ENCODE results near the gene PCDHGB4. TPM values are rescaled to one million over a fixed set of nuclear protein-coding genes. Genes with fewer than 3 reads are reported as not detected.
"Not testable (repeated sequence)": the region's sequence is repeated elsewhere in the genome, so short reads cannot be mapped to it uniquely, and the experiment has no call there.

The PCDHGB4 gene
- total RNA-seq, 1 donor from 2014 or later, result 13.0 TPM

DNA sequence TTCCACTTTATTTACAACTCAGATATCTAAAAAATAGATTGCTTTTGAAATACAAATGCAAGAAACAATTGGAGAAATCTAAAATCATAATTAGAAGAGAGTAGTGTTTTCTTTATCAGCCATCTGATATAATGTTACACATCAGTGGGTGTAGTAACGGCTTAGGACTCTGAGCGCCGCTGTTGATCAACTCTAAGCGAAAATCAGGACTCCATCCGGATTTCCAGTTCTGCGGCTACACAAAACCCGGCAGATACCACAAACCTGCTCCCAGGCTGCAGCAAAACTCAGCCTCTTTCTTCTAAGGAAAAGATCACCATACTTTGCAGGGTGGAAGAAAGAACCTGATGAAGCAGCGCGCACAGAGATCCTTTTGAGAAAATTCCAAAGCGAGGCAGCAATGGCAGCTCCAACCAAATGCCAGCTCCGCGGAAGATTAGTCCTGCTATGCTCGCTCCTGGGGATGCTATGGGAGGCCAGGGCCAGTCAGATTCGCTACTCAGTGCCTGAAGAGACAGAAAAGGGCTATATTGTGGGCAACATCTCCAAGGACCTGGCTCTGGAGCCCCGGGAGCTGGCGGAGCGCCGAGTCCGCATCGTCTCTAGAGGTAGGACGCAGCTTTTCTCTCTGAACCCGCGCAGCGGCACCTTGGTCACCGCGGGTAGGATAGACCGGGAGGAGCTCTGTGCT, 15.2 kb downstream of the PCDHGB4 start, which contains the start of gene PCDHGA9:
Gene PCDHGA9, plus strand, starts transcription at position 226 of the 691 bp plus-strand sequence. Its CDS starts 175 bp downstream, at position 401.
- Mint-ChIP-seq H3K27me3 (no peaks in the 10 kb centered on the region), H3K9me3 (peaks cover 5% of the 10 kb centered on the region), H3K4me1 (ENCODE audit: unreplicated experiment) (no peaks in the 10 kb centered on the region), H3K36me3 (peaks cover 12% of the 10 kb centered on the region), H3K27ac (no peak within 1 kb of the TSS), H3K4me3 (no peak within 1 kb of the TSS)
- TF ChIP-seq, protein P1, sequence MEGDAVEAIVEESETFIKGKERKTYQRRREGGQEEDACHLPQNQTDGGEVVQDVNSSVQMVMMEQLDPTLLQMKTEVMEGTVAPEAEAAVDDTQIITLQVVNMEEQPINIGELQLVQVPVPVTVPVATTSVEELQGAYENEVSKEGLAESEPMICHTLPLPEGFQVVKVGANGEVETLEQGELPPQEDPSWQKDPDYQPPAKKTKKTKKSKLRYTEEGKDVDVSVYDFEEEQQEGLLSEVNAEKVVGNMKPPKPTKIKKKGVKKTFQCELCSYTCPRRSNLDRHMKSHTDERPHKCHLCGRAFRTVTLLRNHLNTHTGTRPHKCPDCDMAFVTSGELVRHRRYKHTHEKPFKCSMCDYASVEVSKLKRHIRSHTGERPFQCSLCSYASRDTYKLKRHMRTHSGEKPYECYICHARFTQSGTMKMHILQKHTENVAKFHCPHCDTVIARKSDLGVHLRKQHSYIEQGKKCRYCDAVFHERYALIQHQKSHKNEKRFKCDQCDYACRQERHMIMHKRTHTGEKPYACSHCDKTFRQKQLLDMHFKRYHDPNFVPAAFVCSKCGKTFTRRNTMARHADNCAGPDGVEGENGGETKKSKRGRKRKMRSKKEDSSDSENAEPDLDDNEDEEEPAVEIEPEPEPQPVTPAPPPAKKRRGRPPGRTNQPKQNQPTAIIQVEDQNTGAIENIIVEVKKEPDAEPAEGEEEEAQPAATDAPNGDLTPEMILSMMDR (conservative IDR thresholded peaks at IDR 0.05), result peak; percentile 48
- DNase-seq (ENCODE audit: extremely low spot score, unreplicated experiment), result peak; percentile 58

DNA sequence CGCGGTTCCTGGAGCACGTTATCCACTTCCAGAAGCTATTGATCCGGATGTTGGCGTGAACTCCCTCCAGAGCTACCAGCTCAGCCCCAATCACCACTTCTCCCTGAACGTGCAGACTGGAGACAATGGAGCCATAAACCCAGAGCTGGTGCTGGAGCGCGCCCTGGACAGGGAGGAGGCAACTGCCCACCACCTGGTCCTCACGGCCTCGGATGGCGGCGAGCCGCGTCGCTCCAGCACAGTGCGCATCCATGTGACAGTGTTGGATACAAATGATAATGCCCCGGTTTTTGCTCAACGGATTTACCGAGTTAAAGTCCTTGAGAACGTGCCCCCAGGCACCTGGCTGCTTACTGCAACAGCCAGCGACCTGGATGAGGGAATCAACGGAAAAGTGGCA, 15.9 kb downstream of the PCDHGB4 start:
- Mint-ChIP-seq H3K36me3 (peaks cover 19% of the 10 kb centered on the region), H3K27me3 (peaks cover 2% of the 10 kb centered on the region), H3K4me1 (ENCODE audit: unreplicated experiment) (peaks cover 3% of the 10 kb centered on the region), H3K9me3 (peaks cover 9% of the 10 kb centered on the region), H3K4me3 (no peak overlapping the region), H3K27ac (no peak overlapping the region)
- DNase-seq (ENCODE audit: extremely low spot score, unreplicated experiment), result no peak
- TF ChIP-seq, protein P1 (conservative IDR thresholded peaks at IDR 0.05), result no peak

DNA sequence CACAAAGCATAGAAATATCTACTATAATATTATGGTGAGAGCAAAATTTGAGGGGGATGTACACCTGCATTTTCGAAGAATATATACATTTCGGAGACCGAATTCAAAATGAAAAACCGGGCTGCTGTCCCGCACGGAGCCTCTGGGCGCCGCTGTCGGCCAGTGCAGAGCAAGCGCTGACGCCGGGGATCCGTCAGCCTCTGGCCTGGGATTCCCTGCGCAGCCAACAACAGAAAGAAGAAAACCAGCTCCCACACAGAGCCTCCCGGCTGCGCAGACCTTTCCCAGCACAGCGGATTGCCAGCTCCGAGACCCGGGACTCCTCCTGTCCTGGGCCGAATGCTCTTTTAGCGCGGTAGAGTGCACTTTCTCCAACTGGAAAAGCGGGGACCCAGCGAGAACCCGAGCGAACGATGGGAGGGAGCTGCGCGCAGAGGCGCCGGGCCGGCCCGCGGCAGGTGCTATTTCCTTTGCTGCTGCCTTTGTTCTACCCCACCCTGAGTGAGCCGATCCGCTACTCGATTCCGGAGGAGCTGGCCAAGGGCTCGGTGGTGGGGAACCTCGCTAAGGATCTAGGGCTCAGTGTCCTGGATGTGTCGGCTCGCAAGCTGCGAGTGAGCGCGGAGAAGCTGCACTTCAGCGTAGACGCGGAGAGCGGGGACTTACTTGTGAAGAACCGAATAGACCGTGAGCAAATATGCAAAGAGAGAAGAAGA, 20.4 kb downstream of the PCDHGB4 start, which contains the start of gene PCDHGB6:
Gene PCDHGB6, plus strand, starts transcription at position 232 of the 716 bp plus-strand sequence. Its CDS starts 182 bp downstream, at position 414.
- Mint-ChIP-seq H3K4me3 (peak within 1 kb of the TSS; percentile 97), H3K9me3 (peaks cover 14% of the 10 kb centered on the region), H3K4me1 (ENCODE audit: unreplicated experiment) (peaks cover 11% of the 10 kb centered on the region), H3K27ac (peak within 1 kb of the TSS; percentile 52), H3K36me3 (peaks cover 36% of the 10 kb centered on the region)
- TF ChIP-seq, protein P1 (conservative IDR thresholded peaks at IDR 0.05), result peak; percentile 91
- peak; percentile 88 for DNase-seq (ENCODE audit: extremely low spot score, unreplicated experiment)
- H3K27me3 Mint-ChIP-seq, result not testable (repeated sequence)

DNA sequence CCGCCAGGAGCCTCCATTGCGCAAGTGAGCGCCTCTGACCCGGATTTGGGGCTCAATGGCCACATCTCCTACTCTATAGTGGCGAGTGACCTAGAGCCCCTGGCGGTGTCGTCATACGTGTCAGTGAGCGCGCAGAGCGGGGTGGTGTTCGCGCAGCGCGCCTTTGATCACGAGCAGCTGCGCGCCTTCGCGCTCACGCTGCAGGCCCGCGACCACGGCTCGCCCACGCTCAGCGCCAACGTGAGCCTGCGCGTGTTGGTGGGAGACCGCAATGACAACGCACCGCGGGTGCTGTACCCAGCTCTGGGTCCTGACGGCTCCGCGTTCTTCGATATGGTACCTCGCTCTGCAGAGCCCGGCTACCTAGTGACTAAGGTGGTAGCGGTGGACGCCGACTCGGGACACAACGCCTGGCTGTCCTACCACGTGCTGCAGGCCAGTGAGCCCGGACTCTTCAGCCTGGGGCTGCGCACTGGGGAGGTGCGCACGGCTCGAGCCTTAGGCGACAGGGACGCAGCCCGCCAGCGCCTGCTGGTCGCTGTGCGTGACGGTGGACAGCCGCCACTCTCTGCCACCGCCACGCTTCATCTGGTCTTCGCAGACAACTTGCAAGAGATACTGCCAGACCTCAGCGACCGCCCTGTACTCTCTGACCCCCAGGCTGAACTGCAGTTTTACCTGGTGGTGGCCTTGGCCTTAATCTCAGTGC, 22.3 kb downstream of the PCDHGB4 start:
- Mint-ChIP-seq H3K27me3 (peaks cover 2% of the 10 kb centered on the region), H3K27ac (no peak overlapping the region), H3K9me3 (peaks cover 24% of the 10 kb centered on the region), H3K36me3 (peaks cover 50% of the 10 kb centered on the region), H3K4me1 (ENCODE audit: unreplicated experiment) (peaks cover 15% of the 10 kb centered on the region), H3K4me3 (peak overlapping the region; percentile 97)
- TF ChIP-seq, protein P1 (conservative IDR thresholded peaks at IDR 0.05), result no peak
- peak; percentile 62 for DNase-seq (ENCODE audit: extremely low spot score, unreplicated experiment)

DNA sequence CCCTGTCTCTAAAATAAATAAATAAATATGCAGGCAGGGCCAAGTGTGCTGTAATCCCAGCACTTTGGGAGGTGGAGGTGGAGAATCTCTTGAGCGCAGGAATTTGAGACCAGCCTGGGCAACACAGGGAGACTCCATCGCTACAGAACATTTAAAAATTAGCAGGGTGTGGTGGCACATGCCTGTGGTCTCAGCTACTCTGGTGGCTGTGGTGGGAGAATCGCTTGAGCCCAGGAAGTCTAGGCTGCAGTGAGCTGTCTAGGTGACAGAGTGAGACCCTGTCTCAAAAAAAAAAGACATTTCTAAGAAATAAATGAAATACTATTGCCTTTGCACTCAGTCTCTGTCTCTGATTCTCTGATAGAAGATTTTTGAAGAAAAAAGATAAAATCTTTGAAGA, 24.1 kb downstream of the PCDHGB4 start:
- TF ChIP-seq, protein P1 (conservative IDR thresholded peaks at IDR 0.05), result no peak
- Mint-ChIP-seq H3K9me3 (peaks cover 24% of the 10 kb centered on the region), H3K27me3 (peaks cover 2% of the 10 kb centered on the region), H3K27ac (no peak overlapping the region), H3K36me3 (peaks cover 58% of the 10 kb centered on the region), H3K4me3 (peak overlapping the region; percentile 77), H3K4me1 (ENCODE audit: unreplicated experiment) (peaks cover 15% of the 10 kb centered on the region)
- no peak for DNase-seq (ENCODE audit: extremely low spot score, unreplicated experiment)
